Measurements from ENCODE around the gene OR6J1.

OR6J1 gene

GRCh38 chr14:22653012-22653621 lies 9.0 kb upstream of the OR6J1 start:
- Histone ChIP-seq H3K4me2 (ENCODE audit: low read depth, low read length) (no peak overlapping the region), H3K36me3 (replicated peaks; ENCODE audit: insufficient read depth, low read length) (no peaks in the 10 kb centered on the region), H3K4me1 (ENCODE audit: low read length) (peaks cover 12% of the 10 kb centered on the region; the same call in 1 of the 2 replicates), H2AFZ (ENCODE audit: low read length) (no peak overlapping the region), H3K27me3 (replicated peaks; ENCODE audit: insufficient read depth, low read length) (no peaks in the 10 kb centered on the region), H4K20me1 (ENCODE audit: insufficient read depth, low read length) (no peaks in the 10 kb centered on the region), H3K9ac (ENCODE audit: low read length) (no peak overlapping the region), H3K4me3 (ENCODE audit: low read length) (no peak overlapping the region), H3K27ac (ENCODE audit: low read length) (no peak overlapping the region), H3K79me2 (ENCODE audit: low read length) (no peaks in the 10 kb centered on the region), H3K9me3 (replicated peaks; ENCODE audit: insufficient read depth, low read length) (no peaks in the 10 kb centered on the region), H3F3A (ENCODE audit: insufficient read depth, low read length) (no peaks in the 10 kb centered on the region), H3K9me2 (replicated peaks; ENCODE audit: insufficient read depth, low read length) (no peaks in the 10 kb centered on the region)
- peak; percentile 60 for DNase-seq
- TF ChIP-seq EZH2phosphoT487 (IDR thresholded peaks at IDR 0.05; ENCODE audit: low read length) = no peak
- peak; percentile 64 for TF ChIP-seq CTCF (IDR thresholded peaks at IDR 0.05; ENCODE audit: low read length)

GRCh38 chr14:22651586-22651985 lies 7.4 kb upstream of the OR6J1 start:
- no peaks in the 10 kb centered on the region for H3K27me3 ChIP-seq (replicated peaks; ENCODE audit: insufficient read depth, low read length)
- H3K79me2 ChIP-seq (ENCODE audit: low read length) = no peaks in the 10 kb centered on the region
- no peaks in the 10 kb centered on the region for H3K9me3 ChIP-seq (replicated peaks; ENCODE audit: insufficient read depth, low read length)
- no peaks in the 10 kb centered on the region for H3F3A ChIP-seq (ENCODE audit: insufficient read depth, low read length)
- no peaks in the 10 kb centered on the region for H3K9me2 ChIP-seq (replicated peaks; ENCODE audit: insufficient read depth, low read length)
- DNase-seq = no peak
- no peak overlapping the region for H3K4me3 ChIP-seq (ENCODE audit: low read length)
- no peak overlapping the region for H3K4me2 ChIP-seq (ENCODE audit: low read depth, low read length)
- H3K36me3 ChIP-seq (replicated peaks; ENCODE audit: insufficient read depth, low read length) = no peaks in the 10 kb centered on the region
- H3K4me1 ChIP-seq (ENCODE audit: low read length) = peaks cover 12% of the 10 kb centered on the region; the same call in 1 of the 2 replicates
- H3K9ac ChIP-seq (ENCODE audit: low read length) = no peak overlapping the region
- TF ChIP-seq EZH2phosphoT487 (IDR thresholded peaks at IDR 0.05; ENCODE audit: low read length) (no peak), CTCF (IDR thresholded peaks at IDR 0.05; ENCODE audit: low read length) (no peak), EZH2 (optimal IDR thresholded peaks at IDR 0.05; ENCODE audit: low read depth, low read length) (no peak)
- H4K20me1 ChIP-seq (ENCODE audit: insufficient read depth, low read length) = no peaks in the 10 kb centered on the region
- H3K27ac ChIP-seq (ENCODE audit: low read length) = no peak overlapping the region
- no peak overlapping the region for H2AFZ ChIP-seq (ENCODE audit: low read length)

GRCh38 chr14:22650960-22651521 lies 6.9 kb upstream of the OR6J1 start:
- Histone ChIP-seq H3K9me3 (replicated peaks; ENCODE audit: insufficient read depth, low read length) (no peaks in the 10 kb centered on the region), H3K4me2 (ENCODE audit: low read depth, low read length) (no peak overlapping the region), H4K20me1 (ENCODE audit: insufficient read depth, low read length) (no peaks in the 10 kb centered on the region), H3F3A (ENCODE audit: insufficient read depth, low read length) (no peaks in the 10 kb centered on the region), H3K9me2 (replicated peaks; ENCODE audit: insufficient read depth, low read length) (no peaks in the 10 kb centered on the region), H3K36me3 (replicated peaks; ENCODE audit: insufficient read depth, low read length) (no peaks in the 10 kb centered on the region), H3K4me1 (ENCODE audit: low read length) (peaks cover 12% of the 10 kb centered on the region; the same call in 1 of the 2 replicates), H3K4me3 (ENCODE audit: low read length) (no peak overlapping the region), H3K27me3 (replicated peaks; ENCODE audit: insufficient read depth, low read length) (no peaks in the 10 kb centered on the region), H3K9ac (ENCODE audit: low read length) (no peak overlapping the region), H2AFZ (ENCODE audit: low read length) (no peak overlapping the region), H3K27ac (ENCODE audit: low read length) (0 out of 2 replicates have a peak overlapping the region, but pooled peaks have one; percentile 6), H3K79me2 (ENCODE audit: low read length) (no peaks in the 10 kb centered on the region)
- DNase-seq = peak; percentile 23
- TF ChIP-seq EZH2phosphoT487 (IDR thresholded peaks at IDR 0.05; ENCODE audit: low read length) = no peak
- no peak for TF ChIP-seq CTCF (IDR thresholded peaks at IDR 0.05; ENCODE audit: low read length)
- no peak for TF ChIP-seq EZH2 (optimal IDR thresholded peaks at IDR 0.05; ENCODE audit: low read depth, low read length)

Measured in MM.1S (cell line).